ENCODE measurements around the gene BMP2.

BMP2 gene

DNA sequence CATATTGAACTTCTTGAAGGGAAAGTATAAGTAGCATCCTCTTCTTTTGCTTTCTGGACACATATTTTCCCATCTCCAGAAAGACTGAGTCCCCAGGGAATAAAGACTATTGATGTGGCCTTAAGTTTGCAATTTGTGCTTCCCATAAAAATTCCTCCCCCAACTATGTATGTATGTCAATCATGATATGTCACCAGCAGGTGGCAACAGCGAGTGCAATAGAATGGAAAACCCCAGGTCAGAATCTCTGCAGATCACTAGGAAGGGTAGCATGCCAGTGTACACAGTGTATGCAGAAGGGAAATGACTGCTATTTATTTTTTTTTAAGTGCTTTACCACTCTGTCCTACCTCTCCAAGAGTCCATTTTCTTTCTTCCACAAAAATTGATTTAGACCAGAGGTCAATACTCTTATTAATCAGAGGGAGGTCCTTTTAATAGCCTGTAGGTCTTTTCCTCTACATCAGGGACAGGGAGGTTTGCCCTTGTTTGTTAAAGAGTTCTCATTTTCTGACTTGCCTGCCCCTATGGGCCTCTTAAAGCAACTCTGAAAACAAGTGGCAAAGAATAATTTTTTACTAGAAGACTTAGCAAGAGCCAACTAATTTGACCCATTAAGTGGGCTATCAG, 61.4 kb downstream of the BMP2 start:
- in situ Hi-C loops (cut with HindIII; ENCODE audit: low sequenced_read_pairs), result no loop called here

DNA sequence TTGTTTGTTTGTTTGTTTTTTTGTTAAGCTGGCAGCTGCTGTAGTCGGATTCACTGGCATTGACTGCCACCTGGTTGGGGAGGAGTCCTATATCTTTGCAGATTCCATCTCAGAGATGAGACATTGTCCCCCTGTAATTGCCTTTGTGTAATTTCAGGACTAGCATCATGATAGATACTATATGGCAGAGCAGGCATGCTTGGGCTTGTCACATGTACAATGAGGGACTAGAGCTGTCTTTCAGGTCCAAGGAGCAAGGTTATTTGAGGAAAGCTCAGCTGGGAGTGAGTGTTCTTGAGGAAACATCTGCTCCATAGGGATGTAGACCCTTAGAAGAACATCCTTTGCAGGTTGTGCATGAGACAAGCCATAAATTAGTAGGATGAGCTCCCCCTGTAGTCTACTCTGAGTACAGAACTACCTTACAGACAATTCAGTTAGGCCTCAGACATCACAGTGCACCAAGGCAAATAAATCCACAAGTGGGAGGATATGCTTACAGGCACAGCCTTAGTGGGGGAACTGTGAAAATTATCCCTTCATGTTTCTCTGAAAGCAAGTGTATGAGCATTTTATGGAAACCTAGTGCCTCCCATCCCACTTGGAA, 62.1 kb downstream of the BMP2 start:
- in situ Hi-C loops (cut with HindIII; ENCODE audit: low sequenced_read_pairs), result no loop called here

All from DLD1 (cell line).